ENCODE measurements around the gene CEACAM1.
"Not testable (repeated sequence)": the region's sequence is repeated elsewhere in the genome, so short reads cannot be mapped to it uniquely, and the experiment has no call there.

CEACAM1 gene

GRCh38 chr19:42480335-42481095, 47.8 kb downstream of the CEACAM1 start:
- DNase-seq (ENCODE audit: low read depth, low spot score) = no peak
- H3K27ac ChIP-seq = no peak overlapping the region

- no peak overlapping the region for H3K27ac ChIP-seq
- no peak for DNase-seq (ENCODE audit: low read depth, low spot score)
These were observed 48.5 kb downstream of the CEACAM1 start for GRCh38 chr19:42479736-42480135.

- H3K27ac ChIP-seq = no peak overlapping the region
- DNase-seq (ENCODE audit: low read depth, low spot score) = no peak
These were observed 49.4 kb downstream of the CEACAM1 start for GRCh38 chr19:42478765-42479311.

GRCh38 chr19:42477933-42478332, 50.3 kb downstream of the CEACAM1 start:
- no peak overlapping the region for H3K27ac ChIP-seq

GRCh38 chr19:42477117-42477516, 51.2 kb downstream of the CEACAM1 start:
- no peak overlapping the region for H3K27ac ChIP-seq
- no peak for DNase-seq (ENCODE audit: low read depth, low spot score)

More at GRCh38 chr19:42477933-42478332, 50.3 kb downstream of the CEACAM1 start:
- DNase-seq (ENCODE audit: low read depth, low spot score) = no peak

- DNase-seq (ENCODE audit: low read depth, low spot score) = no peak
- H3K27ac ChIP-seq = no peak overlapping the region
These were observed 52.9 kb downstream of the CEACAM1 start for GRCh38 chr19:42475366-42475765.

GRCh38 chr19:42474743-42475142, 53.5 kb downstream of the CEACAM1 start:
- no peak for DNase-seq (ENCODE audit: low read depth, low spot score)
- H3K27ac ChIP-seq = no peak overlapping the region

GRCh38 chr19:42473686-42474085, 54.6 kb downstream of the CEACAM1 start:
- no peak for DNase-seq (ENCODE audit: low read depth, low spot score)
- no peak overlapping the region for H3K27ac ChIP-seq

- H3K27ac ChIP-seq = no peak overlapping the region
- DNase-seq (ENCODE audit: low read depth, low spot score) = no peak
These were observed 55.7 kb downstream of the CEACAM1 start for GRCh38 chr19:42472402-42473147.

- no peak for DNase-seq (ENCODE audit: low read depth, low spot score)
- H3K27ac ChIP-seq = peak overlapping the region; percentile 24
These were observed 56.6 kb downstream of the CEACAM1 start for GRCh38 chr19:42471554-42472249.

GRCh38 chr19:42469311-42470235, 58.7 kb downstream of the CEACAM1 start:
- H3K27ac ChIP-seq = no peak overlapping the region
- DNase-seq (ENCODE audit: low read depth, low spot score) = no peak

- peak; percentile 31 for DNase-seq (ENCODE audit: low read depth, low spot score)
- H3K27ac ChIP-seq = no peak overlapping the region
These were observed 59.9 kb downstream of the CEACAM1 start for GRCh38 chr19:42468273-42468796.

GRCh38 chr19:42467183-42467760, 61.0 kb downstream of the CEACAM1 start:
- DNase-seq (ENCODE audit: low read depth, low spot score) = no peak

GRCh38 chr19:42466521-42467182, 61.6 kb downstream of the CEACAM1 start:
- DNase-seq (ENCODE audit: low read depth, low spot score) = no peak
- H3K27ac ChIP-seq = no peak overlapping the region

More at GRCh38 chr19:42467183-42467760, 61.0 kb downstream of the CEACAM1 start:
- H3K27ac ChIP-seq = no peak overlapping the region

GRCh38 chr19:42465827-42466280, 62.4 kb downstream of the CEACAM1 start:
- no peak overlapping the region for H3K27ac ChIP-seq
- no peak for DNase-seq (ENCODE audit: low read depth, low spot score)

GRCh38 chr19:42461700-42462324, 66.5 kb downstream of the CEACAM1 start:
- DNase-seq (ENCODE audit: low read depth, low spot score) = no peak
- peak overlapping the region; percentile 37 for H3K27ac ChIP-seq

GRCh38 chr19:42461231-42461630, 67.0 kb downstream of the CEACAM1 start:
- peak overlapping the region; percentile 37 for H3K27ac ChIP-seq
- not testable (repeated sequence) for DNase-seq (ENCODE audit: low read depth, low spot score)

- DNase-seq (ENCODE audit: low read depth, low spot score) = no peak
- no peak overlapping the region for H3K27ac ChIP-seq
These were observed 68.4 kb downstream of the CEACAM1 start for GRCh38 chr19:42459926-42460325.

All from epithelial cell of prostate (primary cell).